CD4-positive, CD25-positive, alpha-beta regulatory T cell (primary cell): Measurements from ENCODE around the gene STXBP5L. TPM values are rescaled to one million over a fixed set of nuclear protein-coding genes. Genes with fewer than 3 reads are reported as not detected.
A peak's percentile ranks its signal among the peaks of the same experiment; 100 is the strongest.
"Not testable (repeated sequence)": the region's sequence is repeated elsewhere in the genome, so short reads cannot be mapped to it uniquely, and the experiment has no call there.

Source experiments
- ATAC-seq, 2 donors: fragments of 150-1000 bp; cut with Tn5 transposase; one replicate each; pipeline ENCODE4 v1.10.0; 2021; ENCODE audit warnings: low read depth in 2 of 2, moderate number of reproducible peaks in 2 of 2, moderate library complexity in 1 of 2
- DNase-seq, 3 donors: peaks; one replicate each; pipeline versions ENCODE4 v3.0.0 to v3.0.0-alpha.2; 2012 to 2022; ENCODE audit warnings: mixed read lengths in 1 of 3
- H3K27ac ChIP-seq: one replicate; pipeline ENCODE4 v1.7.0; 2013; ENCODE audit warnings: mild to moderate bottlenecking, low read length; ENCODE audit not compliant: insufficient read depth, poor library complexity, severe bottlenecking
- H3K27me3 ChIP-seq: one replicate; pipeline ENCODE4 v1.7.0; 2013; ENCODE audit warnings: low read length; ENCODE audit not compliant: control insufficient read depth, insufficient read depth
- H3K36me3 ChIP-seq: one replicate; pipeline ENCODE4 v1.7.0; 2013; ENCODE audit warnings: mild to moderate bottlenecking, low read length, moderate library complexity; ENCODE audit not compliant: control insufficient read depth, insufficient read depth
- H3K4me1 ChIP-seq: 2 replicates; pipeline ENCODE4 v1.7.0; 2013; ENCODE audit warnings: mild to moderate bottlenecking, low read length; ENCODE audit not compliant: insufficient read depth, control insufficient read depth, poor library complexity, severe bottlenecking
- H3K4me3 ChIP-seq: one replicate; pipeline ENCODE4 v1.7.0; 2013; ENCODE audit warnings: low read depth, mild to moderate bottlenecking, low read length, moderate library complexity
- H3K9me3 ChIP-seq, 2 experiments: 1 replicate in 1 of 2; 2 replicates in 1 of 2; pipeline ENCODE4 v1.7.0; 2013; ENCODE audit warnings: low read length in 2 of 2, mild to moderate bottlenecking in 1 of 2, moderate library complexity in 1 of 2; ENCODE audit not compliant: control insufficient read depth in 2 of 2
- H3K27ac Mint-ChIP-seq, 3 donors: one replicate each; pipeline ENCODE4 v1.8.0; 2020 to 2022; ENCODE audit warnings: mild to moderate bottlenecking in 3 of 3, mixed read lengths in 3 of 3, moderate library complexity in 2 of 3
- H3K27me3 Mint-ChIP-seq: one replicate; pipeline ENCODE4 v1.8.0; 2022; ENCODE audit warnings: mild to moderate bottlenecking, mixed read lengths
- H3K36me3 Mint-ChIP-seq: one replicate; pipeline ENCODE4 v1.8.0; 2020; ENCODE audit warnings: mixed read lengths
- H3K4me1 Mint-ChIP-seq, 4 donors: one replicate each; pipeline ENCODE4 v1.8.0; 2020 to 2022; ENCODE audit warnings: mixed read lengths in 4 of 4, mild to moderate bottlenecking in 1 of 4
- H3K4me3 Mint-ChIP-seq, 4 donors: one replicate each; pipeline ENCODE4 v1.8.0; 2020 to 2022; ENCODE audit warnings: mild to moderate bottlenecking in 4 of 4, mixed read lengths in 4 of 4, moderate library complexity in 3 of 4
- H3K9me3 Mint-ChIP-seq, 7 donors: one replicate each; pipeline ENCODE4 v1.8.0; 2020 to 2022; ENCODE audit warnings: mixed read lengths in 7 of 7, mild to moderate bottlenecking in 3 of 7, moderate library complexity in 2 of 7
- polyA plus RNA-seq, 4 donors: library from polyadenylated mRNA; unstranded; fragments of 300-500 nt; fragmentation: Illumina TruSeq; gene quantifications; one replicate each; pipeline ENCODE4 v1.2.3, GENCODE V29; 2021
- total RNA-seq: library from RNA; stranded (reverse); gene quantifications from one replicate; pipeline ENCODE4 v1.2.3, GENCODE V29; 2022

STXBP5L gene
- total and polyA plus RNA-seq, 5 donors from 2014 or later: not detected

GRCh38 chr3:121018917-121019321 is 110.9 kb downstream of the STXBP5L start:
- no peaks in the 10 kb centered on the region for H3K9me3 ChIP-seq
- no peak overlapping the region for H3K4me3 ChIP-seq
- DNase-seq (no peak), ATAC-seq (no peak)
- H3K27ac ChIP-seq: no peak overlapping the region
- no peaks in the 10 kb centered on the region for H3K36me3 Mint-ChIP-seq
- H3K4me1 Mint-ChIP-seq: no peaks in the 10 kb centered on the region
- no peaks in the 10 kb centered on the region for H3K4me1 ChIP-seq
- H3K36me3 ChIP-seq: no peaks in the 10 kb centered on the region
- H3K9me3 Mint-ChIP-seq: peaks cover 1 to 27% (median 4%) of the 10 kb centered on the region in 7 donors
- no peaks in the 10 kb centered on the region for H3K27me3 Mint-ChIP-seq
- H3K27ac Mint-ChIP-seq: no peak overlapping the region
- H3K27me3 ChIP-seq: no peaks in the 10 kb centered on the region
- no peak overlapping the region for H3K4me3 Mint-ChIP-seq

DNA sequence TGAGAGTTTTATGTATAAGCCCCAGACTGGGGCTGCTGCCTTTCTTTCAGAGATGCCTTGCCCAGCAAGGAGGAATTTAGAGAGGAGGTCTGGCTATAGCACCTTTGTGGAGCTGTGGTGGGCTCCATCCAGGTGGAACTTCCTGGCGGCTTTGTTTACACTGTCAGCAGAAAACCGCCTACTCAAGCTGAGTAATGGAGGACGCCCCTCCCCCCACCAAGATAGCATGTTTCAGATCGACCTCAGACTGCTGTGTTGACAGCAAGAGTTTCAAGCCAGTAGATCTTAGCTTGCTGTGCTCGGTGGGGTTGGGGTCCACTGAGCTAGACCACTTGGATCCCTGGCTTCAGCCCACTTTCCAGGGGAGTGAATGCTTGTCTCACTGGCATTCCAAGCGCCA is 155.6 kb downstream of the STXBP5L start:
- Mint-ChIP-seq H3K9me3 (peaks cover 0 to 7% (median 3%) of the 10 kb centered on the region in 7 donors), H3K27ac (no peak overlapping the region), H3K4me3 (no peak overlapping the region), H3K36me3 (no peaks in the 10 kb centered on the region), H3K27me3 (no peaks in the 10 kb centered on the region), H3K4me1 (no peaks in the 10 kb centered on the region)
- Histone ChIP-seq H3K36me3 (no peaks in the 10 kb centered on the region), H3K27ac (no peak overlapping the region), H3K4me3 (no peak overlapping the region), H3K4me1 (no peaks in the 10 kb centered on the region), H3K27me3 (no peaks in the 10 kb centered on the region), H3K9me3 (no peaks in the 10 kb centered on the region)
- DNase-seq (no peak), ATAC-seq (no peak)

GRCh38 chr3:121064121-121064520 is 156.1 kb downstream of the STXBP5L start:
- Histone ChIP-seq H3K9me3 (no peaks in the 10 kb centered on the region), H3K27me3 (no peaks in the 10 kb centered on the region), H3K27ac (no peak overlapping the region), H3K36me3 (no peaks in the 10 kb centered on the region), H3K4me1 (no peaks in the 10 kb centered on the region), H3K4me3 (no peak overlapping the region)
- Mint-ChIP-seq H3K27me3 (no peaks in the 10 kb centered on the region), H3K27ac (no peak overlapping the region), H3K36me3 (no peaks in the 10 kb centered on the region), H3K9me3 (peaks cover 0 to 7% (median 3%) of the 10 kb centered on the region in 7 donors), H3K4me3 (no peak overlapping the region), H3K4me1 (no peaks in the 10 kb centered on the region)
- no peak for ATAC-seq
- DNase-seq: no peak

GRCh38 chr3:121072133-121072532 is 164.1 kb downstream of the STXBP5L start:
- Histone ChIP-seq H3K36me3 (no peaks in the 10 kb centered on the region), H3K27me3 (no peaks in the 10 kb centered on the region), H3K9me3 (no peaks in the 10 kb centered on the region), H3K27ac (no peak overlapping the region), H3K4me3 (no peak overlapping the region), H3K4me1 (no peaks in the 10 kb centered on the region)
- Mint-ChIP-seq H3K27me3 (no peaks in the 10 kb centered on the region), H3K27ac (no peak overlapping the region), H3K36me3 (no peaks in the 10 kb centered on the region), H3K4me3 (peak overlapping the region in 1 of 4 donors; percentile 15), H3K4me1 (no peaks in the 10 kb centered on the region), H3K9me3 (peaks cover 0 to 4% (median 0%) of the 10 kb centered on the region in 7 donors)
- no peak for DNase-seq
- ATAC-seq: no peak

DNA sequence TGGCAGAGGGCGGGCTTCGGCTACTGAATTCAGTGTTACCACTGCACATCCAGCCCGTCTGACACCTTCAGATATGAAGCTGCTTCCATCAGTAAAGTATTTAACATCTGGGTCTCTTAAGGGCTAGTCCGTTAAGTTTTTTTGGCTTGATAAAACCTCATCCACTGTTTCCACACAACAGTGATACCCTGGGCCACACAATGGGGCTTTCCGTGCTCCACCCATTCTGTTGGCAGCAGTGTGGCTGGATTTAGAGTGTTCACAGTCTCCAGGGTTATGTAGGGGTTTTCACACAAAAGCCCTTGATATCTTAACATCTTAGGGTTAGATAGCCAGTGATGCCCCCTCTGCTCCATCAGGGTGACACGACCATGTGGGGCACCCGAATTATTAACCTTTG is 165.0 kb downstream of the STXBP5L start:
- Histone ChIP-seq H3K9me3 (no peaks in the 10 kb centered on the region), H3K4me1 (no peaks in the 10 kb centered on the region), H3K27ac (no peak overlapping the region), H3K36me3 (no peaks in the 10 kb centered on the region), H3K27me3 (no peaks in the 10 kb centered on the region), H3K4me3 (no peak overlapping the region)
- Mint-ChIP-seq H3K9me3 (peaks cover 0 to 6% (median 0%) of the 10 kb centered on the region in 7 donors), H3K27me3 (no peaks in the 10 kb centered on the region), H3K4me1 (no peaks in the 10 kb centered on the region), H3K36me3 (no peaks in the 10 kb centered on the region), H3K27ac (no peak overlapping the region), H3K4me3 (no peak overlapping the region)
- ATAC-seq (no peak), DNase-seq (no peak)

- H3K27ac Mint-ChIP-seq: peak overlapping the region in 1 of 3 donors; percentile 78
These were observed 167.2 kb downstream of the STXBP5L start for GRCh38 chr3:121075191-121075590.

GRCh38 chr3:121078378-121079101 is 170.5 kb downstream of the STXBP5L start:
- H3K36me3 ChIP-seq, DNase-seq, H3K4me3 Mint-ChIP-seq, H3K27me3 ChIP-seq, H3K36me3 Mint-ChIP-seq, H3K4me1 Mint-ChIP-seq, H3K9me3 ChIP-seq, H3K4me3 ChIP-seq, H3K27ac Mint-ChIP-seq, H3K27ac ChIP-seq, H3K4me1 ChIP-seq, ATAC-seq, H3K9me3 Mint-ChIP-seq, H3K27me3 Mint-ChIP-seq: not testable (repeated sequence)

More at GRCh38 chr3:121075191-121075590, 167.2 kb downstream of the STXBP5L start:
- H3K9me3 Mint-ChIP-seq: peaks cover 0 to 6% (median 0%) of the 10 kb centered on the region in 7 donors
- no peaks in the 10 kb centered on the region for H3K4me1 Mint-ChIP-seq
- H3K27me3 ChIP-seq: no peaks in the 10 kb centered on the region
- no peaks in the 10 kb centered on the region for H3K9me3 ChIP-seq
- no peaks in the 10 kb centered on the region for H3K27me3 Mint-ChIP-seq
- H3K36me3 Mint-ChIP-seq: no peaks in the 10 kb centered on the region
- H3K4me3 ChIP-seq: no peak overlapping the region
- ATAC-seq (no peak), DNase-seq (no peak)
- no peaks in the 10 kb centered on the region for H3K36me3 ChIP-seq
- H3K4me3 Mint-ChIP-seq: no peak overlapping the region
- no peaks in the 10 kb centered on the region for H3K4me1 ChIP-seq
- no peak overlapping the region for H3K27ac ChIP-seq

DNA sequence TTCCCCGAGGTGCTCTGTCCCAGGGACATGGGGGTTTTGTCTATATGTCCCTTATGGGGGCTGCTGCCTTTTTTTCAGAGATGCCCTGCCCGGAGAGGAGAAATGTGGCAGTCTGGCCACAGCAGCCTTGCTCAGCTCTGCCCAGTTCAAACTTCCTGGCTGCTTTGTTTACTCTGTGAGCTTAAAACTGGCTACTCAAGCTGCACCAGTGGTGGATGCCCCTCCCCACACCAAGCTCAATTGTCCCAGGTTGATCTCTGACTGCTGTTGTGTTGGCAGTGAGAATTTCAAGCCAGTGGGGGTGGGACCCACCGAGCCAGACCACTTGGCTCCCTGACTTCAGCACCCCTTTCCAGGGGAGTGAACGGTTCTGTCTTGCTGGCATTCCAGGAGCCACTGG is 188.9 kb downstream of the STXBP5L start:
- H3K9me3 Mint-ChIP-seq: peaks cover 0 to 22% (median 7%) of the 10 kb centered on the region in 7 donors

More for the DNA sequence above, 188.9 kb downstream of the STXBP5L start:
- Mint-ChIP-seq H3K36me3 (no peaks in the 10 kb centered on the region), H3K4me1 (no peaks in the 10 kb centered on the region), H3K27me3 (no peaks in the 10 kb centered on the region), H3K4me3 (no peak overlapping the region), H3K27ac (no peak overlapping the region)
- ATAC-seq (no peak), DNase-seq (no peak)
- no peaks in the 10 kb centered on the region for H3K9me3 ChIP-seq
- H3K36me3 ChIP-seq: no peaks in the 10 kb centered on the region
- H3K4me3 ChIP-seq: no peak overlapping the region
- no peaks in the 10 kb centered on the region for H3K27me3 ChIP-seq
- no peaks in the 10 kb centered on the region for H3K4me1 ChIP-seq
- no peak overlapping the region for H3K27ac ChIP-seq
